ENCODE data around the gene PTPRG.

DNA sequence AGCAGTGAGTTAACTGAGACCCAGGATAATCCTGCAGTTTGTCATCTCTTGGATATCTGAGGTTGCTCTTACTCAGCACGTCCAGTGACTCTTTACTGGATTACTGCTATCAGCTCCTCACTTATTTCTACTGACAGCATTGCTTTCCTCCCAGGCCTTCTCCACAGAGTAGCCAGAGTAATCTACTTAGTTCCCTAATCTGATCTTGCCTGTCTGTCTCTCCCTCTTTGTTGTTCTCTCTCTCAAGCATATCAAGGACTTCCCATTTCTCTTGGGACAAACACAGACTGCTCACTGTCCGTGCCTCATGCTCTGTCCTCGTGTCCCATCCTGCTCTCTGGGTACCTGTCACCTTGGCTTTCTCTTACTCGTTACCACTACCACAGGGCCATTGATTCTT is 435.7 kb downstream of the PTPRG start:
- TF ChIP-seq, protein P1, sequence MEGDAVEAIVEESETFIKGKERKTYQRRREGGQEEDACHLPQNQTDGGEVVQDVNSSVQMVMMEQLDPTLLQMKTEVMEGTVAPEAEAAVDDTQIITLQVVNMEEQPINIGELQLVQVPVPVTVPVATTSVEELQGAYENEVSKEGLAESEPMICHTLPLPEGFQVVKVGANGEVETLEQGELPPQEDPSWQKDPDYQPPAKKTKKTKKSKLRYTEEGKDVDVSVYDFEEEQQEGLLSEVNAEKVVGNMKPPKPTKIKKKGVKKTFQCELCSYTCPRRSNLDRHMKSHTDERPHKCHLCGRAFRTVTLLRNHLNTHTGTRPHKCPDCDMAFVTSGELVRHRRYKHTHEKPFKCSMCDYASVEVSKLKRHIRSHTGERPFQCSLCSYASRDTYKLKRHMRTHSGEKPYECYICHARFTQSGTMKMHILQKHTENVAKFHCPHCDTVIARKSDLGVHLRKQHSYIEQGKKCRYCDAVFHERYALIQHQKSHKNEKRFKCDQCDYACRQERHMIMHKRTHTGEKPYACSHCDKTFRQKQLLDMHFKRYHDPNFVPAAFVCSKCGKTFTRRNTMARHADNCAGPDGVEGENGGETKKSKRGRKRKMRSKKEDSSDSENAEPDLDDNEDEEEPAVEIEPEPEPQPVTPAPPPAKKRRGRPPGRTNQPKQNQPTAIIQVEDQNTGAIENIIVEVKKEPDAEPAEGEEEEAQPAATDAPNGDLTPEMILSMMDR (IDR thresholded peaks at IDR 0.05), result no peak
- TF ChIP-seq POLR2AphosphoS5 (IDR thresholded peaks at IDR 0.05), result no peak
- no peak for TF ChIP-seq EP300 (IDR thresholded peaks at IDR 0.05)
- no peak for TF ChIP-seq POLR2A (IDR thresholded peaks at IDR 0.05; ENCODE audit: low read depth)

Data from esophagus muscularis mucosa (tissue), 4 donors.